K562 treated with DMSO at 1 percent for 24 hours (cell line): ENCODE measurements around the gene TFPI. TPM values are rescaled to one million over a fixed set of nuclear protein-coding genes. Genes with fewer than 3 reads are reported as not detected.

Experiments
- total RNA-seq: library from RNA; unstranded; fragments of 300-600 nt; gene quantifications from 2 replicates; pipeline ENCODE4 v1.2.3, GENCODE V29; 2022; ENCODE audit warnings: low read depth; ENCODE audit not compliant: insufficient read depth

The TFPI gene
- 16.0 and 17.1 TPM in 2 replicates for total RNA-seq

DNA sequence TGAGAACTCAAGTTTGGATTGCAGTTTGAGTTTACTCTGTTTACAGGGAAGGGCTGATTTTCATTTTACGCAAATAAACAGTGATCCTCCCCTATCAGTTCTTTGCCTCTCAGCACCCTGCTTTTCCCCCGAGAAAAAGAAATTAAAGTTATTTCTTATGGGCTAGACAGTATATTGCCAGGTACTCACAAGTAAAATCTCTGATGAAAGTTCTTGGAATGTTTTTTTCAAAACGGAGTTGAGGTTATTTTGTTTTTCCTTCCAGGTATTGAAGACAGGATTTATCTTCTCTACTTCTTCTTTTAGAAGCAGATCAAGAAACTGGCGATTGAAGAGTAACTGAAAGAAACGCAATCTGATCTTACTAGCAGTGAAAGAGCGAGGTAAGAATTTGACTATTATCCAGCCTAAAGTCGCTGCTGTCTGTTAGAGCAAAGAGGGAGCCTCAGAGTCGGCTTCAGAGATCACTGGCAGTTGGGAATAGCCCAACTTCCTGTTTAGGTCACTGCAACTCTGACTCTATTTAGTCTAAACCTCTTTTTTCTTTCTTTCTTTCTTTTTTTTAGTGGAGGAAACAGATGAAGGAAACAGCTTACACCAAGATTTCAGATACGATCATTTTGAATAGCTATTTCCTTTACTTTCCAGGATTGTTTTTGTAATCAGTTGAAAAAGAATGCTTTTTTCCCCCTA is at the start of gene TFPI:
TFPI (minus strand) TSS at position 425 of the 693 bp plus-strand sequence. CDS start 50,667 bp downstream, outside the sequence.

Other genes starting within 250 kb of the TFPI start
- 0.32 and 1.0 TPM in 2 replicates for gene CALCRL, start 106.2 kb downstream of the TFPI start, total RNA-seq